ENCODE results near the gene MRPL54.

DNA sequence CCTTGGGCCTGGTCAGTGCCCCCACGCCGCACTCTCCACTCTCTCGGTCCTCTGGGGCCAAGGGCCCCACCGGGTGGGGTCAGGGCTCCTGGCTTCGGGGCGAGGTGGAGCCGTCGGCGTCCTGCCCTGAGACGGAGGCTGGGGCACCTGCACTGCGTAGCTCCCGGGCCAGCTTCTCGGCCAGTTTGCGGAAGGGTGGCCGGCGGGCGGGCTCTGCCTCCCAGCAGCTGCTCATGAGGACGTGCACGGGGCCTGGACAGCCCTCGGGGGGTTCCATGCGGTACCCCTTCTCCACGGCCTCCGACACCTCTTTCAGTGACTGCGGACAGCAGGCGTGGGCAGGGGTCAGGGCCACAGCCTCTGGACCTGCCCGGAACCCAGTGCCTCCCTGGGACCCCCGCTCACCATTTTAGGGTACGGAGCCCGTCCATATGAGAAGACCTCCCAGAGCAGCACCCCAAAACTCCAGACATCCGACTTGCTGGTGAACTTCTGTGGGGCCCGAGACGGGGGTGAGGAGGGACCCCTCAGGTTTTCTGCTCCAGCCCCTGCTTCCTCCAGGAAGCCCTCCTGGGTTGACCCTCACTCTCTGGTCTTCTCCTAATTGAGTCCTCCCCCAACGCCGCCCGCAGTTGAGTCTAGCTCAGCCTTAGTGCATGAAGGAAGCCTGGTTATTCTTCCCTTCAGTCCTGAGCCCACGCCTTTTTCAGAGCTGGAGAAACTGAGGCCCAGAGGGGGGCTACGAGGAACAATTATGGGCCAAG lies 15.8 kb downstream of the MRPL54 start:
- TF ChIP-seq, protein P1, sequence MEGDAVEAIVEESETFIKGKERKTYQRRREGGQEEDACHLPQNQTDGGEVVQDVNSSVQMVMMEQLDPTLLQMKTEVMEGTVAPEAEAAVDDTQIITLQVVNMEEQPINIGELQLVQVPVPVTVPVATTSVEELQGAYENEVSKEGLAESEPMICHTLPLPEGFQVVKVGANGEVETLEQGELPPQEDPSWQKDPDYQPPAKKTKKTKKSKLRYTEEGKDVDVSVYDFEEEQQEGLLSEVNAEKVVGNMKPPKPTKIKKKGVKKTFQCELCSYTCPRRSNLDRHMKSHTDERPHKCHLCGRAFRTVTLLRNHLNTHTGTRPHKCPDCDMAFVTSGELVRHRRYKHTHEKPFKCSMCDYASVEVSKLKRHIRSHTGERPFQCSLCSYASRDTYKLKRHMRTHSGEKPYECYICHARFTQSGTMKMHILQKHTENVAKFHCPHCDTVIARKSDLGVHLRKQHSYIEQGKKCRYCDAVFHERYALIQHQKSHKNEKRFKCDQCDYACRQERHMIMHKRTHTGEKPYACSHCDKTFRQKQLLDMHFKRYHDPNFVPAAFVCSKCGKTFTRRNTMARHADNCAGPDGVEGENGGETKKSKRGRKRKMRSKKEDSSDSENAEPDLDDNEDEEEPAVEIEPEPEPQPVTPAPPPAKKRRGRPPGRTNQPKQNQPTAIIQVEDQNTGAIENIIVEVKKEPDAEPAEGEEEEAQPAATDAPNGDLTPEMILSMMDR (IDR thresholded peaks at IDR 0.05): no peak
- no peak for TF ChIP-seq EP300 (IDR thresholded peaks at IDR 0.05)

All from ovary (tissue), 3 donors.